WTC11 (cell line): Measurements from ENCODE around the gene PGAP6.

ENCODE experiments used
- CREM ChIP-seq: sonication (generic); formaldehyde crosslinking; IDR thresholded peaks from 2 replicates; pipeline ENCODE4 v1.8.1; 2022; ENCODE audit warnings: mild to moderate bottlenecking, missing genetic modification reagents, moderate library complexity
- ESRRA ChIP-seq: sonication (generic); formaldehyde crosslinking; IDR thresholded peaks from 2 replicates; pipeline ENCODE4 v1.8.1; 2022; ENCODE audit warnings: mild to moderate bottlenecking, missing genetic modification reagents, borderline replicate concordance
- ETV6 ChIP-seq: sonication (generic); formaldehyde crosslinking; IDR thresholded peaks from 2 replicates; pipeline ENCODE4 v1.8.1; 2022; ENCODE audit warnings: mild to moderate bottlenecking, missing genetic modification reagents
- SP1 ChIP-seq: sonication (generic); formaldehyde crosslinking; conservative IDR thresholded peaks from 2 replicates; pipeline ENCODE4 v1.8.1; 2022; ENCODE audit warnings: missing genetic modification reagents
- ZNF396 ChIP-seq: fragments of 250-450 bp; sonication (Bioruptor Pico); IDR thresholded peaks from 2 replicates; pipeline ENCODE4 v1.8.0; 2021; ENCODE audit warnings: mild to moderate bottlenecking, moderate library complexity, borderline replicate concordance
- TF ChIP-seq, protein P1 (sequence below): sonication (generic); formaldehyde crosslinking; IDR thresholded peaks from 2 replicates; pipeline ENCODE4 v1.8.1; 2022; ENCODE audit warnings: low read depth, missing genetic modification reagents, borderline replicate concordance
- TF ChIP-seq, protein P2 (sequence below): fragments of 200-600 bp; IDR thresholded peaks from 2 replicates; pipeline ENCODE4 v1.8.0; 2022; ENCODE audit warnings: antibody characterized with exemption
- TF ChIP-seq, protein P3 (sequence below): sonication (generic); formaldehyde crosslinking; IDR thresholded peaks from 2 replicates; pipeline ENCODE4 v1.8.1; 2023; ENCODE audit warnings: mild to moderate bottlenecking, missing genetic modification reagents

DNA sequence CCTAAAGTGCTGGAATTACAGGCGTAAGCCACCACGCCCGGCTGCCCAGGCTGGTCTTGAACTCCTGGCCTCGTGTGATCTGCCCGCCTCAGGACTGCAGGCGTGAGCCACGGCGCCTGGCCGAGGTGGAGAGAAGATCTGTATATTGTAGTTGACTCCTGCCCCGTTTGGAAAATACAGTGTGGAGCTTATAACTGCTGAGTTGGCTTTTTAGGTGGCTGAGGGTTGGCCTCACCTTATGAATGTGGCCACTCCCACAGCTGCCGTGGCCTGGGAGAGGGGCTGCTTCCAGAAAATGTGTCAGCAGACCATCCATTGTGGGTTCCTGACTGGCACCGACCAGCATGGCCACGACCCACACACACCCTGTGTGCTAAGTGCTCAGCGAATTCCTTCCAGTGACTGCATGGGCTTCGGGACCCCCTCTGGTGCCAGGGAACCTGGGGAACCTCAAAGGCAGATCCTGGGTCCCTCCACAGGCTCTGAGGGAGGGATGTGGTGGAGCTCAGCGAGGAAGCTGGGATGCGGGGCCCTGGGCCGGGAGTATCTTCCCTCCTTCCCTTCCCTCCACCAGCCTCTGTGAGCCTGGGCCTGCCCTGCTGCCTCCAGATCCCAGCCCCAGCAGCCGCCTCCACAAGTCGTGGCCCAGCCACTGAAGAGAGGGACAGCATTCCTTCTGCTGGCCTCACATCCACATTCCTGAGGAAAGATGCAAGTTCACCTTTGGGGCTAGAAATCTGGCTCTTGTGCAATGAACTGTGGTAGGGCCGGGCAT lies 32.8 kb upstream of the PGAP6 start:
- TF ChIP-seq, protein P1, sequence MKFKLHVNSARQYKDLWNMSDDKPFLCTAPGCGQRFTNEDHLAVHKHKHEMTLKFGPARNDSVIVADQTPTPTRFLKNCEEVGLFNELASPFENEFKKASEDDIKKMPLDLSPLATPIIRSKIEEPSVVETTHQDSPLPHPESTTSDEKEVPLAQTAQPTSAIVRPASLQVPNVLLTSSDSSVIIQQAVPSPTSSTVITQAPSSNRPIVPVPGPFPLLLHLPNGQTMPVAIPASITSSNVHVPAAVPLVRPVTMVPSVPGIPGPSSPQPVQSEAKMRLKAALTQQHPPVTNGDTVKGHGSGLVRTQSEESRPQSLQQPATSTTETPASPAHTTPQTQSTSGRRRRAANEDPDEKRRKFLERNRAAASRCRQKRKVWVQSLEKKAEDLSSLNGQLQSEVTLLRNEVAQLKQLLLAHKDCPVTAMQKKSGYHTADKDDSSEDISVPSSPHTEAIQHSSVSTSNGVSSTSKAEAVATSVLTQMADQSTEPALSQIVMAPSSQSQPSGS (CRISPR knock-in tag) = no peak
- TF ChIP-seq, protein P2, sequence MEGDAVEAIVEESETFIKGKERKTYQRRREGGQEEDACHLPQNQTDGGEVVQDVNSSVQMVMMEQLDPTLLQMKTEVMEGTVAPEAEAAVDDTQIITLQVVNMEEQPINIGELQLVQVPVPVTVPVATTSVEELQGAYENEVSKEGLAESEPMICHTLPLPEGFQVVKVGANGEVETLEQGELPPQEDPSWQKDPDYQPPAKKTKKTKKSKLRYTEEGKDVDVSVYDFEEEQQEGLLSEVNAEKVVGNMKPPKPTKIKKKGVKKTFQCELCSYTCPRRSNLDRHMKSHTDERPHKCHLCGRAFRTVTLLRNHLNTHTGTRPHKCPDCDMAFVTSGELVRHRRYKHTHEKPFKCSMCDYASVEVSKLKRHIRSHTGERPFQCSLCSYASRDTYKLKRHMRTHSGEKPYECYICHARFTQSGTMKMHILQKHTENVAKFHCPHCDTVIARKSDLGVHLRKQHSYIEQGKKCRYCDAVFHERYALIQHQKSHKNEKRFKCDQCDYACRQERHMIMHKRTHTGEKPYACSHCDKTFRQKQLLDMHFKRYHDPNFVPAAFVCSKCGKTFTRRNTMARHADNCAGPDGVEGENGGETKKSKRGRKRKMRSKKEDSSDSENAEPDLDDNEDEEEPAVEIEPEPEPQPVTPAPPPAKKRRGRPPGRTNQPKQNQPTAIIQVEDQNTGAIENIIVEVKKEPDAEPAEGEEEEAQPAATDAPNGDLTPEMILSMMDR = no peak
- TF ChIP-seq ETV6 (CRISPR knock-in tag) (no peak), ESRRA (CRISPR knock-in tag) (no peak), CREM (CRISPR knock-in tag) (no peak), SP1 (CRISPR knock-in tag) (no peak), ZNF396 (CRISPR knock-in tag) (no peak)
- TF ChIP-seq, protein P3, sequence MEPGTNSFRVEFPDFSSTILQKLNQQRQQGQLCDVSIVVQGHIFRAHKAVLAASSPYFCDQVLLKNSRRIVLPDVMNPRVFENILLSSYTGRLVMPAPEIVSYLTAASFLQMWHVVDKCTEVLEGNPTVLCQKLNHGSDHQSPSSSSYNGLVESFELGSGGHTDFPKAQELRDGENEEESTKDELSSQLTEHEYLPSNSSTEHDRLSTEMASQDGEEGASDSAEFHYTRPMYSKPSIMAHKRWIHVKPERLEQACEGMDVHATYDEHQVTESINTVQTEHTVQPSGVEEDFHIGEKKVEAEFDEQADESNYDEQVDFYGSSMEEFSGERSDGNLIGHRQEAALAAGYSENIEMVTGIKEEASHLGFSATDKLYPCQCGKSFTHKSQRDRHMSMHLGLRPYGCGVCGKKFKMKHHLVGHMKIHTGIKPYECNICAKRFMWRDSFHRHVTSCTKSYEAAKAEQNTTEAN (CRISPR knock-in tag) = no peak
